NCI-H345 treated with DMSO at 0.1 percent for 48 hours (cell line): ENCODE data around the gene MARF1.
"Not testable (repeated sequence)": the region's sequence is repeated elsewhere in the genome, so short reads cannot be mapped to it uniquely, and the experiment has no call there.

Source experiments
- DNase-seq: peaks from one replicate; lab custom pipeline; 2025; ENCODE audit not compliant: unreplicated experiment; lab: John Stamatoyannopoulos, UW

MARF1 gene

DNA sequence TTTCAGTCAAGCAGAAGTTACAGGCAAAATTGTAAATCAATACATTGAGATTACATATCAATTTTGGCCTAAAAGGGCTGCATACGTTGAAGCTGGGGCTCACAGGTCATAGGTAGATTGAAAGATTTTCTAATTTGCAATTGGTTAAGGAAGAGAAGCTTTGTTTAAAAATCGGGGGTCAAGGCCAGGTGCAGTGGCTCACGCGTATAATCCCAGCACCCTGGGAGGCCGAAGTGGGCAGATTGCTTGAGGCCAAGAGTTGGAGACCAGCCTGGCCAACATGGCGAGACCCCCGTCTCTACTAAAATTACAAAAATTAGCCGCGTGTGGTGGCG lies 68.4 kb downstream of the MARF1 start:
- no peak for DNase-seq

DNA sequence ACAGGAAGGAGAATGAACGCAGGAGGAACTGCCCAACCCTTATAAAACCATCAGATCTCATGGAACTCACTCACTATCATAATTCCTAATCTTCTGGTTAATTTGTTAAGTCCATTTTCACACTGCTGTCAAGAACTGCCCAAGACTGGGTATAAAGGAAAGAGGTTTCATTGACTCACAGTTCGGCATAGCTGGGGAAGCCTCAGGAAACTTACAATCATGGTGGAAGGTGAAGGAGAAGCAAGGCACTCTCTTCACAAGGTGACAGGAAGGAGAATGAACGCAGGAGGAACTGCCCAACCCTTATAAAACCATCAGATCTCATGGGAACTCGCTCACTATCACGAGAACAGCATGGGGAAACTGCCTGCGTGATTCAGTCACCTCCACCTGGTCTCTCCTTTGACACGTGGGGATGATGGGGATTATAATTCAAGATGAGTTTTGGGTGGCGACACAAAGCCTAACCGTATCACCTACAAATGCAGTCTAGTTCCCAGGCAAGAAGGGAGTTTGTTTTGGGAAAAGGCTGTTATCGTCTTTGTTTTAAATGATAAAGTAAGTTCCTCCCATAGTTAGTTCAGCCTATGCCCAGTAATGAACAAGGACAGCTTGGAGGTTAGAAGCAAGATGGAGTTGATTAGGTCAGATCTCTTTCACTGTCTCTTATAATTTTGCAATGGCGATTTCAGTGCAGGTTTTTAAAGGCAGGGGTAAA lies 68.9 kb downstream of the MARF1 start:
- not testable (repeated sequence) for DNase-seq

DNA sequence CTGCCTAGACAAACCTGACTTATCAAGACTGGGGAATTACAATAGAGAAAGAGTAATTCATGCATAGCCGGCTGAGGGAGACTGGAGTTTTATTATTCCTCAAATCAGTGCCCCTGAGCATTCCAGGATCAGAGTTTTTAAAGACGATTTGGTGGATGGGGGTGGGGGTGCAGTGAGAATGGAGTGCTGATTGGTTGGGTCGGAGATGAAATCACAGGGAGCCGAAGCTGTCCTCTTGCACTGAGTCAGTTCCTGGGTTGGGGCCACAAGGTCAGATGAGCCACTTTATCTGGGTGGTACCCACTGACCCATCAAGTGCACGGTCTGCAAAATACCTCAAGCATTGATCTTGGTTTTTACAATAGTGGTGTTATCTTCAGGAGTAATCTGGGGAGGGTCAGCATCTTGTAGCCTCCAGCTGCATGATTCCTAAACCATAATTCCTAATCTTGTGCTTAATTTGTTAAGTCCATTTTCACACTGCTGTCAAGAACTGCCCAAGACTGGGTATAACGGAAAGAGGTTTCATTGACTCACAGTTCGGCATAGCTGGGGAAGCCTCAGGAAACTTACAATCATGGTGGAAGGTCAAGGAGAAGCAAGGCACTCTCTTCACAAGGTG lies 69.6 kb downstream of the MARF1 start:
- DNase-seq: no peak

DNA sequence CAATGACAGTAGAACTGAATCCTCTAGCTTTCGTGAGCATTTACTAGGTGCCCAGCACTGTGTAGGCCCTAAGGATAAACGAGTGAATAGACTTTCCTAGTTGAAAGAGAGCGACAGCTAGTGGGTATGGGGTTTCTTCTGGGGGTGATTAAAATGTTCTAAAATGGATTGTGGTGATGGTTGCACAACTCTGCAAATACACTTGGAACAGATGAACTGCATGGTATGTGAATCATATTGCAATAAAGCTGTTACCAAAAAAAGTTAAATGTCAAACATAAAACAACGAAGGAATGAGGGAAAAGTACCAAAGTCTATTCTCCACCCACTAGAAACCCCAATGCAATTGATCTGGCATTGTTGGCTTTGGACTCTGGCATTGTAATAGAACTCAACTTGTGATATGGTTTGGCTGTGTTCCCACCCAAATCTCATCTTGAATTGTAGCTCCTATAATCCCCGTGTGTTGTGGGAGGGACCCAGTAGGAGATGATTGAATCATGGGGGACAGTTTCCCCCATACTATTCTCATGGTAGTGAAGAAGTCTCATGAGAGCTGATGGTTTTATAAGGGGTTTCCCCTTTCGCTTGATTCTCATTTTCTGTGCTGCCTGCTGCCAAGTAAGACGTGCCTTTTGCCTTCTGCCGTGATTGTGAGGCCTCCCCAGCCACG lies 70.5 kb downstream of the MARF1 start:
- DNase-seq: no peak

DNA sequence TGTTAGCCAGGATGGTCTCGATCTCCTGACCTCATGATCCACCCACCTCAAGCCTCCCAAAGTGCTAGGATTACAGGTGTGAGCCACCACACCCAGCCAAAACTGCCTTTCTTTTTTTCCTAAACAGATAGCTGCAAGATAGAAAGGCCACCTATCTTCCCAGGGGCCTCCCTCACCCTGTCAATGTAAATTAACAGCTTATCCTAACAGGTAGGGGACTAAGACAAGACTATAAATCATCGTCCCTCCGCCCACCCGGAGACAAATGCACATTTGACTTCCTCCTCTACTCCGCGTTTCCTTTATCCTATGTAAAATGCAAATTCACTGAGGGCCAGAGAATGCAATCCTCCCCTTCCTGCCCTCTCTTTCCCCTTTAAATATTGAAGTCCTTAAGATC lies 71.4 kb downstream of the MARF1 start:
- no peak for DNase-seq

DNA sequence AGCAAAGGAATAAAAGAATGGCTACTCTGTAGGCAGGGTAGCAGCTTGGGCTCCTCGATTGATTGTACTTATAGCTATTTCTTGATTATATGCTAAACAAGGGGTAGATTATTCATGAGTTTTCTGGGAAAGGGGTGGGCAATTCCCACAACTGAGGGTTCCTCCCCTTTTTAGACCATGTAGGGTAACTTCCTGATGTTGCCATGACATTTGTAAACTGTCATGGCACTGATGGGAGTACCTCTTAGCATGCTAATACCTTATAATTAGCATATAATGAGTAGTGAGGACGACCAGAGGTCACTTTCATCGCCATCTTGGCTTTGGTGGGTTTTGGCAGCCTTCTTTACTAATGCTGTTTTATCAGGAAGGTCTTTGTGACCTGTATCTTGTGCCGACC lies 72.3 kb downstream of the MARF1 start:
- not testable (repeated sequence) for DNase-seq

DNA sequence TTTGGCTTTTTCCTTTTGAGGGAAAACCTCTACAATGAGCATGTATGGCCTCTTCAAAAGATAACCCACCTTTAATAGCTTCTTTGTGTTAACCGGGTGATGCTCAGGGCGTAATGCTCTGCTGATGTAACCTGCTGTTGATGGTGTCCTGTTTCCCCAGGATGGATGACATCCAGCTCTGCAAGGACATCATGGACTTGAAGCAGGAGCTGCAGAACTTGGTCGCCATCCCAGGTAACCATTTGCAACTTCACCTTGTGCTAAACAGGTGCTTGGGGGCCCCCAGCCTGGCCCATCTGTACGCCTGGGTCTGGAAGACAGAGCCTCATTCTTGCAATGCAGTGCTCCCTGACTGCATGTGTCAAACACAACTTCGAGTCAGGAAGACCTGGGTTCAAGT lies 75.1 kb downstream of the MARF1 start:
- no peak for DNase-seq

DNA sequence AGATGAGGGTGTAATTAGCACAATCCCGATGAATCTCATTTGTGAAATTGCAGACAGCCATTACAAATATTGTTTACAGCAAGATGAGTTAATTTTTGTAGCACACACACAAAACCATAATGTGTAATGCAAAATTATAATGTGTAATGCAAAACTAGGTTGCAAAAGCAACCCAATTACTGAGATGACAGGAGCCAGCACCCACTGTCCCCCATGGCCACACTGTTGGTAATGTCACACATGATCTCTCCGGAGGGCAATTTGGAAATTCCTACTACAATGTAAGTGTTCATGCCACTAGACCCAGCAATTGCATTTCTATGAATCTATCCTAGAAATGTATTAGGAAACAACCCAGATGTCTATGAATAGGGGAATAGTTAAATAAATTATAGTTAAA lies 76.9 kb downstream of the MARF1 start:
- no peak for DNase-seq

DNA sequence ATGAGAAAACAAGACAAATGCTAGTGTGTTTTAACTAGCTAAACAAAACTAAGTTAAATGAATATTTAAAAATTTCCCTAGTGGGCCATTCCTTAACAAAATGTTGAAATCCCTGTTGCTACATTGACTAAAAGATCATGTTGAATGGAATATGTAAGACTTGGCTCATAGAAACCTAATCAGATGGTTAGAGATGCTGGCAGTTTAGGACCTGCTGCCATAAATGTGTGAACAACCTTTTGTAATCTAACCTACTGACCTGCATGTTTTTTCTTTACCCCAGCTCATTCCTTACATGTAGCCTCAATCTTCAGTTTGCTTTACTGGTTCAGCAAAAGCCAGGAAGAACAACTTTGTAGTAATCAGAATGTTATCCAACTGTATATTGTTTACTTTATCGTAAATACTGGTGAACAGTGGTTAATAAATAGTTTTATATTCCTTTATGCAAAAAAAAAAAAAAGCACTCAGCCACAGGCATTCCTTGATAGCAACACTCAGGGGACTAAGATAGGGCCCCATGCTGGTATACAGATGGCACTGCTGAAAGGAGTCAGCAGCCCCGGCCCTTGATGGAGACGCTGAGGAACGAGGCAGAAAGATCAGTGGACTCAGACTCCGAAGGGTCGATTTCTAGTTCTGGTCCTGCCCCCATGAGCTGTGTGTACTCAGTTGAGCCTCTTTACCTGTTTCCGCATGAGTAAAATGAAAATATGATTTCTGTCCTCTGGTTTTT lies 78.2 kb downstream of the MARF1 start:
- DNase-seq: no peak

DNA sequence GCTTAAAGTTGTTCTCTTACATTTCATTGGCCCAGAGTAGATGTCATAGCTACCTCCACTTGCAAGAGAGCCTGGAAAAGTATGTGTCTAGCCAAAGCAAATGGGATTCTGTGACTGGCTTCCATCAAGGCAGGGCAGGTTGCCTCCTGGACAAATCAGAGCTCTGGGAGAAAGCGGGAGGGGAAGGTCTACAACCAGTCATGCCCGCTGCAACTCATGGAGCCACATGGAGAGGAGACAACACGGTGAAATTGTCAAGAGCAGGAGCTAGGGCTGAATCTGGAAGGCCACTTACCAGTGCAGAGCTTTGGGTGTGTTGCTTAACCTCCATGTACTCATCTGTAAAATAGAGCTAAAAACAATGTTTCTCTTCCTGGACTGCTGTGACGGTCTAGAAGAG lies 83.8 kb downstream of the MARF1 start:
- DNase-seq: no peak

DNA sequence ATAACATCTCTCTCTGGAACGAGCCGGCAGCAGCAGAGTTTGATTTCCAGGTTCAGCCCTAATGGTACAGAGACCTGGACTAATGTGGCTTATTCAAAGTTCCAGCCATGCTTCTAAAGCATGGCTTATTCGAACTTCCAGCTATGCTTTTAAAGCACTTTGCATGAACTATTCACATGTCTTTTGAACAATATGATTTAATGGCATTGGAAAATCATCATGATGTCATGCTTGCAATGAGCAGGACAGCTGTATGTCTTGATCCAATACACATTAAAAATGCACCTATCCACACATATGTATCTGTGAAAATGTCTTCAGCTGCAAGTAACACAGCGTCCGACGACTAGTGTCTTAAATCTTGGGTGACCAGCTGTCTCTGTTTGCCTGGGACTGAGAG lies 85.7 kb downstream of the MARF1 start:
- DNase-seq: no peak

DNA sequence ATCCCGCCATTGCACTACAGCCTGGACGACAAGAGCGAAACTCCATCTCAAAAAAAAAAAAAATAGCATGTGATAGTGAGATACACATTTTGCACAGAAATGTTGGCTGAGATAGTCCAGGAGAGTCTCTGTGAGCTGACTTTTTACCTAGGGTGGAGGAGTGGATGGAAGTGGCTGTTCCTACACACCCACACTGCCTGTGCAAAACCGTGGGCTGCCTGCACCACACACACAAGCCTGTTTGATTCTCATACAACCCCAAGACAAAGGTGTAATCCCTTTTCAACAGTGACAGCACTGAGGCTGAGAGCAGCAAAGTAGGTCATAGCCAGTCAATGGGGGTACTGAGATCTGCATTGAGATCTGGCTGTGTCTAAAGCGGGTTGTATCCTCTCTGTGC lies 86.8 kb downstream of the MARF1 start:
- no peak for DNase-seq

DNA sequence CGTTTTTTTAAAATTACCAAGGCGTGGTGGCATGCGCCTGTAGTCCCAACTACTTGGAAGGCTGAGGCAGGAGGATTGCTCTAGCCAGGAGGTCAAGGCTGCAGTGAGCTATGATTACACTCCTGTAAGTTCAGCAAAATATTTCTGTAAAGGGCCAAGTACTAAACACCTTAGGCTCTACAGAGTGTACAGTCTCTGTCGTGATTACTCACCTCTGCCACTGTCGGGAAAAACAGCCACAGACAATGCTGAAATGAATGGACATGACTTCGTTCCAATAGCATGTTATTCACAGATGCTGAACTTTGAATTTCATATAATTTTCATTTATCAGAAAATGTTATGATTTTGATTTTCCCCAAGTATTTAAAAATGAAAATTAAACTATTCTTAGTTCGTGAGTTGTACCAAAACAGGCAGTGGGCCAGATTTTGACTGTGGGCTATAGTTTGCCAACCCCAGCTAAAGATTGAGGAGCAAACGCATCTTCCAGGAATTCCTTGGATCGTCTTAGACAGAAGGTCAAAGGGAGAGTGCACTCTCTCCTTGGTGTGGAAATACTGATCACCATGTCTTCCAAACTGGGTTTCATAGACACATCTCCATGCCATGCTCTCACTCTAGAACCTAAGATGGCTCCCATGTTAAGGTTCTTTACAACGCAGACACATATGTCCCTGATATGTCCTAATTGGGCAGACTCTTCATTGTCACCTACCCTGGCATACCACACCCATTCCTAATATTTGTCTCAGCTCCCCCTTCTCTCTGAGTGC lies 89.5 kb downstream of the MARF1 start:
- DNase-seq: no peak

DNA sequence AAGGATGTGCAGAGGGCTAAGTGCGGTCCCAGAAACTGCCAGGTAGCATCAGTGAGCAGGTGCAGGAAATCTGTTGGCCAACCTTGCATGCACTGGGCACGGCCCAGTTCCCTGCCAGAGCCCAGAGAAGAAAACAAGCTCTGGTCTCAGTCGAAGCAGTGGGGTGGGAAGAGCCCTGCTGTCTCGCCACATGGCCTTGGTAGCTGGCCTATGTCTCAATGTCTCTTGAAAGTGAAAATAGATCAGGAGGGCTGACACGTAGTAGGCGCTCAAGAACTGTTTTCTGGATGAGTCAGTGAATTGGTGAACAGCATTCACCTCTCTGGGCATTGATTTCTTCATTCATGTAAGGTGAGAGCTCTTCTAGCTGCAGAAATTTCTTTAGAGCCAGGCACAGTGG lies 90.4 kb downstream of the MARF1 start:
- DNase-seq: no peak

DNA sequence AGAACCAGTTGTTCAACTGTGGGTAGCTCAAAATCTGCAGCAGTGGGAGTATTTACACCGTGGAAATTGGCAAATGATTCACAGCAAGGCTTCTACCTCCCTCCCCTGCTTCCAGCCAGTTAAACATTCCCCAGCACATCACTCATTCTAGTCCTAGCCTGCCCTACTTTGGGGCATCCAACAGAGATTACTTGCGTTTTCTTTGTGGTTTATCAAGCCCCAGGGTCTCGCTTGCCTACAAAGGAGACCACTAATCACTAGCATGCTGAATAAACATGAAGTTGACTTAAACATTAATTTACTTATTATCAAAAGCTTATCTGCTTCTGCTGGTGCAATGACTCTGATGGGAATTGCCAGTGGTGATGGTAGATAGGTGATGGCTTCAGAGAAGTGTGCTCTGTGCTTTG lies 94.5 kb downstream of the MARF1 start:
- no peak for DNase-seq

DNA sequence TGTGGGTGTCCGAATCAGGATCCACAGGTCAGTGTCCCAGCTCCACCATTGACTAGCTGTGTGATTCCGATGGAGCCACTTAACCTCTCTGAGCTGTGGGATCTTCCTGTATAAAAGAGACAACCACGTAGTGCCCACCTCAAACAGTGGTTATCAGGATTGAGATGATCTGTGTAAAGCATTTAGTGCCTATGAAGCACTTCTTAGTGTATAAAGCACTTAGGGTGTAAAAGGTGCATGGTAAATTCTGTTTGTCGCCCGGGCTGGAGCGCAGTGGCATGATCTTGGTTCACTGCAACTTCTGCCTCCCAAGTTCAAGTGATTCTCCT lies 95.2 kb downstream of the MARF1 start:
- no peak for DNase-seq

DNA sequence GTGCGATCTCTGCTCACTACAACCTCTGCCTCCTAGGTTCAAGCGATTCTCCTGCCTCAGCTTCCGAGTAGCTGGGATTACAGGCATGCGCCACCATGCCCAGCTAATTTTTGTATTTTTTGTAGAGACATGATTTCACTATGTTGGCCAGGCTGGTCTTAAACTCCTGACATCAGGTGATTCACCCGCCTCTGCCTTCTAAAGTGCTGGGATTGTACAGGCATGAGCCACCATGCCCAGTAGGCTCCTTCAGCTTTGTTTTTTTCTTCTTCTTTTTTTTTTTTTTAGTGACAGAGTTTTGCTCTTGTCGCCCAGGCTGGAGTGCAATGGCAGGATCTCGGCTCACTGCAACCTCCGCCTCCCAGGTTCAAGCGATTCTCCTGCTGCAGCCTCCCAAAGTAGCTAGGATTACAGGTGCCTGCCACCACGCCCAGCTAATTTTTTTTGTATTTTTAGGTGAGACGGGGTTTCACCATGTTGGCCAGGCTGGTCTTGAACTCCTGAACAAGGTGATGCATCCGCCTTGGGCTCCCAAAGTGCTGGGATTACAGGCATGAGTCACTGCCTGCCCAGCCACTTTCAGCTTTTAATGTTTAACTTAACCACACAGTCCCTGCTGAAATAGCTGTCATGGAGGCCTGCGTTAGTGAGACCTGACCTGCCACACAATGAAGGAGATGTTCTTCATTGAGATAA lies 95.7 kb downstream of the MARF1 start:
- not testable (repeated sequence) for DNase-seq

DNA sequence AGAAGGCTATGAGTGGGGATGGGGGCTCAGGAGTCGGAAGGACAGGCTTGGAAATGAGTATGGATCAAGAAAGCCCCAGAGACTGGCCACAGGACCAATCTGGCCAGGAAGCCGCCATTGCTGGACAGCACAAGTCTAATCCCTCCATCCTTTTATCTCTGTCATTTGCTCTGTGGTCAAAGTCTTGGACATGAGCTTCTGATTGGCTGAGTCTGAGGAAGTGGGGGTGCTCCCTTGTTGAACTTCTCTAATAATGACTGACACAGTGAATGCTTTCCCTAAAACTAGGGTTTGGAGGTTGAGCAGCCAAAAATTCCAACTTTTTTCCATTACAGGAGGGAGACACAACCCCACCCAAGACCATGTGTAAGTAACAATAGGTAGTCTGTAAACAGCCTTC lies 97.4 kb downstream of the MARF1 start:
- DNase-seq: no peak

DNA sequence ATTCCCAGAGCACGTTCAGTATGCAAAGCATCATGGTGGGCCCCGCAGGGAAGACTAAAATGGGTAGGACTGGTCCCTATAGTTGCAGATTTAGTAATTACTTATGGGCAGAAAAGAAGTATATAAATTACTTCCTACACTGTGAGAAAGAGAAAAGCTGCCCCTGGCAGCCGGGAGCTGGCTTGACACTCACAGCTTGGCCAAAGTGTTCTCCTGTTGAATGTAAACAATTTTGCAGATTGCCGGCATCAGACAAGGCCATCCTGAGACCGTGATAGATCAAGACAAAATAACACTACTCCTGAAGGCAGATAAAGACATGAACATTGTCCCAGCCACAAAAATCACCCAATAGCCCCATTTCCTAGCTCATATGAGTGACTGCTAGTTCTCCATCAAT lies 98.5 kb downstream of the MARF1 start:
- no peak for DNase-seq
